Activated T-cell treated with anti-CD3 and anti-CD28 coated beads, Interleukin-2, amount 50 U/mL, for 72 hours (primary cell): Measurements from ENCODE around the gene OR6V1. TPM values are rescaled to one million over a fixed set of nuclear protein-coding genes. Genes with fewer than 3 reads are reported as not detected.
A peak's percentile ranks its signal among the peaks of the same experiment; 100 is the strongest.

Experiments used
- ATAC-seq, 2 donors: fragments of 150-1000 bp; cut with Tn5 transposase; replicated peaks in 1 of 2; 2 replicates each; pipeline ENCODE4 v1.10.0; 2021; ENCODE audit warnings: moderate library complexity in 2 of 2, mild to moderate bottlenecking in 1 of 2
- DNase-seq, 2 donors: peaks; one replicate each; pipeline ENCODE4 v3.0.0; 2021 to 2022; ENCODE audit warnings: mixed read lengths in 1 of 2
- H3K27ac Mint-ChIP-seq: one replicate; pipeline ENCODE4 v1.8.0; 2022; ENCODE audit warnings: mild to moderate bottlenecking, moderate library complexity, mixed read lengths
- H3K27me3 Mint-ChIP-seq: one replicate; pipeline ENCODE4 v1.8.0; 2022; ENCODE audit warnings: low read depth, mixed read lengths
- H3K36me3 Mint-ChIP-seq, 2 donors: one replicate each; pipeline ENCODE4 v1.8.0; 2022; ENCODE audit warnings: mixed read lengths in 2 of 2, mild to moderate bottlenecking in 1 of 2; ENCODE audit not compliant: insufficient read depth in 2 of 2
- H3K4me1 Mint-ChIP-seq: one replicate; pipeline ENCODE4 v1.8.0; 2022; ENCODE audit warnings: low read depth, mixed read lengths
- H3K4me3 Mint-ChIP-seq, 2 donors: one replicate each; pipeline ENCODE4 v1.8.0; 2022; ENCODE audit warnings: mild to moderate bottlenecking in 2 of 2, mixed read lengths in 2 of 2, moderate library complexity in 2 of 2
- H3K9me3 Mint-ChIP-seq, 2 donors: one replicate each; pipeline ENCODE4 v1.8.0; 2022; ENCODE audit warnings: mixed read lengths in 2 of 2
- total RNA-seq, 2 donors: library from RNA; stranded (reverse); gene quantifications; one replicate each; pipeline ENCODE4 v1.2.3, GENCODE V29; 2022

Gene OR6V1
- total RNA-seq, 2 donors from 2014 or later: not detected

DNA sequence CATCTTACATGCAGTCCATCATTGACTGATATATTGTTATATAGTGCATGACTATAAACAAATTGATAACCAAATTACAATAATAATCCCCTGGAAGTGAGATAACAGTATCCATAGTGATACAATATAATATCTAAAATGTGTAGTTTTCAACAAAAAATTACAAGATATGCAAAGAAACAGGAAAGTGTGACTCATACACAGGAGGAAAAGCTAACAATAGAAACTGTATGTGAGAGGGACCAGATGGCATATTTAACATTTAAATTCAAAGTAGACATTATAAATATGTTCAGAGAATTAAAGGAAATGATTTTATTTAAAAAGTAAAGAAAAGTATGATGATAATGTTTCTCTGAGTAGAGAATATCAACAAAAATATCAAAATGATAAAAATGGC lies 33.2 kb upstream of the OR6V1 start:
- H3K27me3 Mint-ChIP-seq: peaks cover 13% of the 10 kb centered on the region
- no peak overlapping the region for H3K4me3 Mint-ChIP-seq
- H3K27ac Mint-ChIP-seq: no peak overlapping the region
- ATAC-seq (no peak), DNase-seq (no peak)
- H3K36me3 Mint-ChIP-seq: no peaks in the 10 kb centered on the region
- no peaks in the 10 kb centered on the region for H3K4me1 Mint-ChIP-seq
- H3K9me3 Mint-ChIP-seq: no peaks in the 10 kb centered on the region

DNA sequence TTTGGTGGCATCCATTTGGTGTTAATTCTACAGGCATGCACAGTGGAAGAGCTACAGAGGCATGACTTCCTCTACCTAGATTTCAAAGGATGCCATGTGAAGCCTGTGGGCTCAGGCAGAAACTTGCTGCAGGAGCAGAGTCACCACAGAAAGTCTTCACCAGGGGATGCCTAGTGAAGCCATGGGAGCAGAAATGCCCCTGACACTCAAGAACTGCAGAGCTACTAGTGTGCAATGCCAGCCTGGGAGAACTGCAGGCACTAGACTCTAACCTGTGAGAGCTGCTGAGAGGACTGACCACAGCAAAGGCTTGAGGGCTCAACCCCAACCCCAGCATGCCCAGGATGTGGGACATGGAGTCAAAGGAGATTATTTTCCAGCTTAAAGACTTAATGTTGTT lies 29.1 kb upstream of the OR6V1 start:
- Mint-ChIP-seq H3K4me3 (no peak overlapping the region), H3K27ac (no peak overlapping the region), H3K9me3 (no peaks in the 10 kb centered on the region), H3K27me3 (peaks cover 9% of the 10 kb centered on the region), H3K4me1 (no peaks in the 10 kb centered on the region), H3K36me3 (no peaks in the 10 kb centered on the region)
- no peak for DNase-seq
- ATAC-seq: no peak

- DNase-seq (no peak), ATAC-seq (no peak)
- Mint-ChIP-seq H3K36me3 (no peaks in the 10 kb centered on the region), H3K27me3 (peaks cover 9% of the 10 kb centered on the region), H3K9me3 (no peaks in the 10 kb centered on the region), H3K27ac (no peak overlapping the region), H3K4me3 (no peak overlapping the region), H3K4me1 (no peaks in the 10 kb centered on the region)
Observed at GRCh38 chr7:143025371-143025770, 26.8 kb upstream of the OR6V1 start.

- Mint-ChIP-seq H3K36me3 (no peaks in the 10 kb centered on the region), H3K27ac (no peak within 1 kb of the TSS), H3K27me3 (peaks cover 16% of the 10 kb centered on the region), H3K9me3 (no peaks in the 10 kb centered on the region), H3K4me3 (no peak within 1 kb of the TSS), H3K4me1 (no peaks in the 10 kb centered on the region)
- ATAC-seq: no peak
- DNase-seq: no peak
Observed at GRCh38 chr7:143027032-143027431, 25.1 kb upstream of the OR6V1 start, which contains the start of gene OR9A2. Gene OR9A2, minus strand, starts transcription at chr7:143027132. Its CDS starts 0 bp downstream, at chr7:143027132.

DNA sequence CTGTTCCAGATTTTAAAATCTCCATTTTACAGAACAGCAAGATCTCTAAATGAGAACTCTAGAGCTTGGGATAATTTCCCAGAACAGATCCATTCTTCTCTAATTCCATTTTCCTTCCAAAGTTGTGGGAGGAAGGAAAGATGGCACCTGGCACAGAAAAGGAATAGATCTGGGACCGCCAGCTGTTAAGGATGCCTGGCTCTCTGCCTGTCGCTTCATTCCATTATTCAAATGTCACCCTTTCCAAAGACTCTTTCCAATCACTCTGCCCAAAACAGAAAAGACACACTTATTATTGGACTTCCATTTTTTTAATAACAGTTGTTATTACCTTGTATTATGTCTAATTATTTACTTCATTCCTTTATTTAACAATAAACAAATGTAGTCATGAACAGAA lies 24.5 kb upstream of the OR6V1 start:
- DNase-seq (no peak), ATAC-seq (no peak)
- Mint-ChIP-seq H3K4me3 (no peak overlapping the region), H3K9me3 (no peaks in the 10 kb centered on the region), H3K27me3 (peaks cover 18% of the 10 kb centered on the region), H3K4me1 (no peaks in the 10 kb centered on the region), H3K27ac (no peak overlapping the region), H3K36me3 (no peaks in the 10 kb centered on the region)

DNA sequence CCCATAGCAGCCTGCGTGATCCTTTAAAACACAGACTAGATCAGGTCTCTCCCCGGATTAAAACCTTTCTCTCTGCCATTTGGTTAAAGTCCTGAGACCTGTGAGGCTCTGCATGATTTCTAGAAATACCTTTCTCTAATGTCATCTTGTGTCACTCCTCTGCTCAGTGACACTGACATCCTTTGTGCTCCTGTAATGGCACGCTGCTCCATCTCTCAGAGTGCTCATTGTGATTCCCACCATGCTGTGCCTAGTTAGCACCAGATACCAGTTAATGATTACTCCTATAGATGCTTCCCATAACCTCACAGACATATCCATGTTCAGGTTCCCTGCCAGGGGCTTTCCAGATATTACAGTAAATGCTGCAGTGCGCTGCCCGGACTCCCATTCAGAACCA lies 13.5 kb upstream of the OR6V1 start:
- Mint-ChIP-seq H3K4me3 (no peak overlapping the region), H3K36me3 (peaks cover 0 to 3% of the 10 kb centered on the region in 2 donors), H3K4me1 (no peaks in the 10 kb centered on the region), H3K27ac (no peak overlapping the region), H3K27me3 (peaks cover 9% of the 10 kb centered on the region), H3K9me3 (peaks cover 4 to 5% of the 10 kb centered on the region in 2 donors)
- ATAC-seq: no peak
- DNase-seq: no peak

GRCh38 chr7:143040209-143040715 lies 11.9 kb upstream of the OR6V1 start:
- no peak for DNase-seq
- H3K27me3 Mint-ChIP-seq: peaks cover 9% of the 10 kb centered on the region
- no peak for ATAC-seq
- no peaks in the 10 kb centered on the region for H3K9me3 Mint-ChIP-seq
- H3K27ac Mint-ChIP-seq: no peak overlapping the region
- H3K4me1 Mint-ChIP-seq: no peaks in the 10 kb centered on the region
- no peak overlapping the region for H3K4me3 Mint-ChIP-seq
- no peaks in the 10 kb centered on the region for H3K36me3 Mint-ChIP-seq

DNA sequence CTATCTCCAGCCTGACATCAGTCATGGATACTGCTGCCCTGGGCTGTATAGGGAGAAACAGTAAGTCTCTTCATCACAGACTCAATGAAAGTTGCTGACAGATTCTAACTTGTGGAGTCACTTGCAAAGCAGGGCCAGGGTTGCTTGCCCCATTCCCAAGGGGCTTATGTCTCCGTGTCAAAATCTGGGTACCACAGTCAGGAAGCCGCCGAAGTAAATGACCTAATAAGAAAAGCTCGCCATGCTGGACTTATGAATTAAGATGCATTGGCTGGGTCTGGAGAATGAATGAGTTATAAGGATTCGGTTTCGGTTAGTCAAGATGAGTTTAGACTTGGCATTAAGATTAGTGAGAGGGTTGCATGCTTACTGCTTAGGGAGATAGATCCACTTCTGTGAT lies 10.8 kb upstream of the OR6V1 start:
- ATAC-seq: no peak
- H3K36me3 Mint-ChIP-seq: no peaks in the 10 kb centered on the region
- H3K27ac Mint-ChIP-seq: no peak overlapping the region
- H3K4me1 Mint-ChIP-seq: no peaks in the 10 kb centered on the region
- peaks cover 14% of the 10 kb centered on the region for H3K27me3 Mint-ChIP-seq
- no peak for DNase-seq
- H3K9me3 Mint-ChIP-seq: no peaks in the 10 kb centered on the region
- H3K4me3 Mint-ChIP-seq: no peak overlapping the region

GRCh38 chr7:143042159-143042789 lies 9.9 kb upstream of the OR6V1 start:
- Mint-ChIP-seq H3K4me3 (no peak overlapping the region), H3K9me3 (no peaks in the 10 kb centered on the region), H3K36me3 (no peaks in the 10 kb centered on the region), H3K4me1 (no peaks in the 10 kb centered on the region), H3K27ac (no peak overlapping the region), H3K27me3 (peaks cover 21% of the 10 kb centered on the region)
- no peak for ATAC-seq
- no peak for DNase-seq

DNA sequence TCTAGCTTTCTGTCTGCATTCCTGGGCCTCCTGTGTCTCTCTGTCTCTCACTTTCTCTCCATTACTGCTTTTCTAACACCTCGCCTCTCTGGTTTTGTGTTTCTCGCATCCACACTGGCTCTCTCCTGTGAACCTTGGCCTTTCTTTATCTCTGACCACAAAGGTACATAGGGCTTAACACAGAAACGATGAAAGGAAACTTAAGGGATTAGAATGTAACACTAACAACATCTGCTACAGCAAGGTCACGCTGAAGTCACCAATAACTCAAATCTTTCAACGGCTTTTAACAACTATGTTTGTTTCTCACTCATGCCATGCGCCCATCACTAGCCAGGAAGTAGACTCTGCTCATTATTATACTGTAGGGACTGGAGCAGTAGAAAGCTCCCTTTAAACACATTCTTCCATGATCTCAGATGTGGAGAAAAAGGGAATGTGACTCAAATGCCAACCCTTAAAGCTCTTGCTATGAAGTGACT lies 9.3 kb upstream of the OR6V1 start:
- Mint-ChIP-seq H3K9me3 (no peaks in the 10 kb centered on the region), H3K4me3 (no peak overlapping the region), H3K4me1 (no peaks in the 10 kb centered on the region), H3K27ac (no peak overlapping the region), H3K27me3 (peaks cover 21% of the 10 kb centered on the region), H3K36me3 (no peaks in the 10 kb centered on the region)
- ATAC-seq: no peak
- DNase-seq: no peak

DNA sequence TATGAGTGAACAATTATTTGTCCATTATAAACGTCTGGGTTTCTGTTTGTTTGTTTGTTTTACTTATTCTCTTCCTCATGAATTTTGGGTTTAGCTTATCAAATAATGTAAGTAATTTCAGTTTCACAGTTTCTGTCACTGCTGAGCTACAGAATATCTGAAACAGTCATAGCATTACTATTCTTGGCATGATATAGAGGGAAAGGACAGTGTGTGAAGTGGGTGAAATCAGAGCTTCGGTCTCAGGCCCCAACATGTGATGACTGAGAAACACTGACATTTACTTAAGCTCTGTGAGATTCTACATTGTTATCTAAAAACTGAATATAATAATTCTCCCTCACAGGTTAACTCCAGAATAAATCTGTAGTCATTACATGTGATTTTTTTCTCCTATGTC lies 8.8 kb upstream of the OR6V1 start:
- ATAC-seq (no peak), DNase-seq (no peak)
- no peaks in the 10 kb centered on the region for H3K4me1 Mint-ChIP-seq
- no peak overlapping the region for H3K27ac Mint-ChIP-seq
- no peaks in the 10 kb centered on the region for H3K36me3 Mint-ChIP-seq
- peaks cover 21% of the 10 kb centered on the region for H3K27me3 Mint-ChIP-seq
- H3K4me3 Mint-ChIP-seq: no peak overlapping the region
- no peaks in the 10 kb centered on the region for H3K9me3 Mint-ChIP-seq

DNA sequence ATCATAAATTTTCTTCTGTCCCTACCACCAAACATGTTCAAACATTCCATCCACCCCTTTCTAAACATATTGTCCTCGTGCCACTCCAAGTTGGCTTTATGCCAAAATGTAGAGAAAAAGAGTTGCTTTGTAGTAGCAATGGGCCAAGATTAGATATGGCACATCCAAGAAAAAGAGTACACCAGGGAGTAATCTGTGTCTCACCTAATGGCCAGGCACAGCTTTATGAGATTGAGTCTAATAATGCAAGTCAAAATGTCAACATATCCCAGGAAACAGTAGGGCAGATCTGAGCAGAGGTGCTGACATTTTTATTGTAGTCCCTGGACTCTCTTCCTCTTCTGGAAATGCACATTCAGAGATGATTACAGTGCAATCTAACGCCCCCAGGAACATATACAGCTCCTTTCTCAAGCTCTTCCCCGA lies 5.7 kb upstream of the OR6V1 start:
- peaks cover 21% of the 10 kb centered on the region for H3K27me3 Mint-ChIP-seq
- H3K9me3 Mint-ChIP-seq: no peaks in the 10 kb centered on the region
- H3K4me1 Mint-ChIP-seq: no peaks in the 10 kb centered on the region
- no peak for ATAC-seq
- no peak for DNase-seq
- H3K27ac Mint-ChIP-seq: no peak overlapping the region
- no peaks in the 10 kb centered on the region for H3K36me3 Mint-ChIP-seq
- no peak overlapping the region for H3K4me3 Mint-ChIP-seq

GRCh38 chr7:143047326-143047725 lies 4.8 kb upstream of the OR6V1 start:
- no peak for ATAC-seq
- peaks cover 21% of the 10 kb centered on the region for H3K27me3 Mint-ChIP-seq
- no peaks in the 10 kb centered on the region for H3K36me3 Mint-ChIP-seq
- no peak overlapping the region for H3K27ac Mint-ChIP-seq
- H3K9me3 Mint-ChIP-seq: no peaks in the 10 kb centered on the region
- no peak for DNase-seq
- no peak overlapping the region for H3K4me3 Mint-ChIP-seq
- H3K4me1 Mint-ChIP-seq: no peaks in the 10 kb centered on the region

- Mint-ChIP-seq H3K36me3 (no peaks in the 10 kb centered on the region), H3K27me3 (peaks cover 12% of the 10 kb centered on the region), H3K4me1 (no peaks in the 10 kb centered on the region), H3K4me3 (no peak overlapping the region), H3K27ac (no peak overlapping the region), H3K9me3 (no peaks in the 10 kb centered on the region)
- DNase-seq (no peak), ATAC-seq (peak; percentile 63 to 69)
Observed at GRCh38 chr7:143048827-143049226, 3.3 kb upstream of the OR6V1 start.
